GM06990 (cell line): Measurements from ENCODE around the gene UMODL1.

ENCODE experiments used
- DNase-seq: peaks from one replicate; pipeline ENCODE4 v3.0.0-alpha.2; 2011; ENCODE audit not compliant: insufficient read length; ENCODE audit errors: extremely low read depth
- H3K27me3 ChIP-seq: replicated peaks from 2 replicates; pipeline ENCODE4 v1.6.0; 2011; ENCODE audit warnings: low read length; ENCODE audit not compliant: control insufficient read depth, insufficient read depth
- H3K36me3 ChIP-seq: 2 replicates; pipeline ENCODE4 v1.5.1; 2011; ENCODE audit warnings: low read length; ENCODE audit not compliant: control insufficient read depth, insufficient read depth
- H3K4me3 ChIP-seq: replicated peaks from 2 replicates; pipeline ENCODE4 v1.5.1; 2011; ENCODE audit warnings: low read depth, mild to moderate bottlenecking, control low read depth, low read length
- CTCF ChIP-seq: IDR thresholded peaks from 2 replicates; pipeline ENCODE4 v1.5.1; 2011; ENCODE audit warnings: low read length, control low read depth, mild to moderate bottlenecking, inconsistent platforms; ENCODE audit not compliant: insufficient read depth, poor library complexity, severe bottlenecking

UMODL1 gene

GRCh38 chr21:42062236-42063022, 8.7 kb upstream of the UMODL1 start:
- DNase-seq = peak; percentile 92
- peak overlapping the region; percentile 40 for H3K4me3 ChIP-seq
- no peak for TF ChIP-seq CTCF
- H3K36me3 ChIP-seq = no peaks in the 10 kb centered on the region
- H3K27me3 ChIP-seq = no peaks in the 10 kb centered on the region

DNA sequence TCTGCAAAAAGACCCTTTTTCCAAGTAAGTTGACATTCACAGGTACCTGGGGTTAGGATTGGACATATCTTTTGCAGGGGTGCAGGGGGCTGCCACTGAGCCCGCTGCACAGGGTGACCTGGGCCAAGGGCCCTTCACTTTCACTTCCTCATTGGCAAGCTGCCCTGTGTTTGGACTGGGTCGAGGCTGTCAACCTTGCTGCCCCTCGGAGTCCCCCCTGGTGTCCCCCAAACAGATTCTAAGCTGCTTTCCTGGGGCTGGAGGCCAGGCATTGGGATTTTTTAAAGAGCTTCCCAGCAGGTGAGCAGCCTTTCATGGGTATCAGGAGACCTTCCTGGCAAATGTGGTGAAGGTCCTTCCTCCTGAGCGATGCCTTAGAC, 7.9 kb upstream of the UMODL1 start:
- H3K4me3 ChIP-seq = peak overlapping the region; percentile 40
- TF ChIP-seq CTCF = no peak
- H3K27me3 ChIP-seq = no peaks in the 10 kb centered on the region
- no peaks in the 10 kb centered on the region for H3K36me3 ChIP-seq
- peak; percentile 62 for DNase-seq

- DNase-seq = peak; percentile 77
- no peaks in the 10 kb centered on the region for H3K27me3 ChIP-seq
- peak; percentile 10 for TF ChIP-seq CTCF
- no peaks in the 10 kb centered on the region for H3K36me3 ChIP-seq
- peak overlapping the region; percentile 40 for H3K4me3 ChIP-seq
These were observed 7.3 kb upstream of the UMODL1 start for GRCh38 chr21:42063571-42064521.

GRCh38 chr21:42066521-42066920, 4.6 kb upstream of the UMODL1 start:
- no peak for DNase-seq
- TF ChIP-seq CTCF = no peak
- Histone ChIP-seq H3K36me3 (no peaks in the 10 kb centered on the region), H3K4me3 (no peak overlapping the region), H3K27me3 (no peaks in the 10 kb centered on the region)

- no peaks in the 10 kb centered on the region for H3K27me3 ChIP-seq
- TF ChIP-seq CTCF = no peak
- no peak for DNase-seq
These were observed 3.4 kb upstream of the UMODL1 start for GRCh38 chr21:42067531-42068255.

More at GRCh38 chr21:42067531-42068255, 3.4 kb upstream of the UMODL1 start:
- Histone ChIP-seq H3K4me3 (no peak overlapping the region), H3K36me3 (no peaks in the 10 kb centered on the region)
